Activated T-cell treated with anti-CD3 and anti-CD28 coated beads for 1 hour (primary cell): ENCODE measurements around the gene KIDINS220.

Source experiments
- DNase-seq: peaks from one replicate; pipeline ENCODE4 v3.0.0-alpha.2; 2020; ENCODE audit warnings: low read depth

The KIDINS220 gene

GRCh38 chr2:8697190-8697589, 140.2 kb downstream of the KIDINS220 start:
- no peak for DNase-seq

GRCh38 chr2:8694737-8695136, 142.7 kb downstream of the KIDINS220 start:
- DNase-seq: no peak

- no peak for DNase-seq
Observed at GRCh38 chr2:8693157-8693821, 144.1 kb downstream of the KIDINS220 start.

- no peak for DNase-seq
Observed at GRCh38 chr2:8692783-8693156, 144.6 kb downstream of the KIDINS220 start.

- DNase-seq: no peak
Observed at GRCh38 chr2:8691859-8692437, 145.5 kb downstream of the KIDINS220 start.

GRCh38 chr2:8685697-8686358, 151.6 kb downstream of the KIDINS220 start:
- peak; percentile 72 for DNase-seq

- DNase-seq: peak; percentile 21
Observed at GRCh38 chr2:8684878-8685696, 152.3 kb downstream of the KIDINS220 start.

- DNase-seq: no peak
Observed at GRCh38 chr2:8684540-8684877, 152.9 kb downstream of the KIDINS220 start.

- DNase-seq: peak; percentile 32
Observed at GRCh38 chr2:8682719-8683667, 154.4 kb downstream of the KIDINS220 start.

GRCh38 chr2:8681786-8682692, 155.4 kb downstream of the KIDINS220 start, which contains the start of gene ID2:
Gene ID2, plus strand, starts transcription at chr2:8682056. Its CDS starts 110 bp downstream, at chr2:8682166.
- peak; percentile 99 for DNase-seq

- peak; percentile 42 for DNase-seq
Observed at GRCh38 chr2:8680822-8681760, 156.3 kb downstream of the KIDINS220 start.

GRCh38 chr2:8679827-8680731, 157.3 kb downstream of the KIDINS220 start:
- no peak for DNase-seq

GRCh38 chr2:8679567-8679826, 157.9 kb downstream of the KIDINS220 start:
- DNase-seq: no peak
